SK-N-SH (cell line): ENCODE data around the gene OGG1.

ENCODE experiments used
- CTCF ChIP-seq: fragments of 200-600 bp; sonication (generic); IDR thresholded peaks from 2 replicates; pipeline ENCODE4 v1.6.1; 2017; ENCODE audit warnings: antibody characterized with exemption, mild to moderate bottlenecking, moderate library complexity
- EP300 ChIP-seq, 2 experiments: IDR thresholded peaks; 2 replicates each; pipeline versions ENCODE4 v1.4.0 to v1.6.1; 2012; ENCODE audit warnings: borderline replicate concordance in 1 of 2, low read depth in 1 of 2, low read length in 1 of 2
- EZH2phosphoT487 ChIP-seq: fragments of 200-600 bp; sonication (generic); IDR thresholded peaks from 2 replicates; pipeline ENCODE4 v1.6.1; 2017; ENCODE audit warnings: low read depth, mixed run types, mild to moderate bottlenecking, antibody characterized with exemption, moderate library complexity, borderline replicate concordance
- JUND ChIP-seq: IDR thresholded peaks from 2 replicates; pipeline ENCODE4 v1.4.0; 2012
- MAX ChIP-seq: IDR thresholded peaks from 2 replicates; pipeline ENCODE4 v1.4.0; 2012; ENCODE audit warnings: low read depth
- NFIC ChIP-seq: IDR thresholded peaks from 2 replicates; pipeline ENCODE4 v1.4.0; 2012; ENCODE audit warnings: borderline replicate concordance
- NRF1 ChIP-seq: IDR thresholded peaks from 2 replicates; pipeline ENCODE4 v1.6.1; 2012; ENCODE audit warnings: low read depth, mild to moderate bottlenecking, low read length
- POLR2AphosphoS5 ChIP-seq: IDR thresholded peaks from 2 replicates; pipeline ENCODE4 v1.6.1; 2012; ENCODE audit warnings: low read depth, low read length
- RAD21 ChIP-seq: IDR thresholded peaks from 2 replicates; pipeline ENCODE4 v1.6.1; 2012; ENCODE audit warnings: mild to moderate bottlenecking, low read length
- REST ChIP-seq: IDR thresholded peaks from 2 replicates; pipeline ENCODE4 v1.6.1; 2012; ENCODE audit warnings: mild to moderate bottlenecking, low read depth, low read length, moderate library complexity
- SIN3A ChIP-seq: IDR thresholded peaks from 2 replicates; pipeline ENCODE4 v1.6.1; 2012; ENCODE audit warnings: low read depth, mild to moderate bottlenecking, low read length, moderate library complexity, borderline replicate concordance
- SMC3 ChIP-seq: IDR thresholded peaks from 2 replicates; pipeline ENCODE4 v1.6.1; 2012; ENCODE audit warnings: low read depth, low read length, improper control_type of control experiment
- TAF1 ChIP-seq: IDR thresholded peaks from 2 replicates; pipeline ENCODE4 v1.6.1; 2012; ENCODE audit warnings: low read depth, mild to moderate bottlenecking, low read length, moderate library complexity, borderline replicate concordance
- ZBTB33 ChIP-seq: IDR thresholded peaks from 2 replicates; pipeline ENCODE4 v1.4.0; 2012; ENCODE audit warnings: low read depth, borderline replicate concordance

GRCh38 chr3:9768141-9768775, 18.5 kb downstream of the OGG1 start:
- no peak for TF ChIP-seq CTCF
- TF ChIP-seq EZH2phosphoT487, result no peak
- no peak for TF ChIP-seq SMC3
- no peak for TF ChIP-seq POLR2AphosphoS5
- no peak for TF ChIP-seq MAX
- TF ChIP-seq RAD21, result no peak
- TF ChIP-seq NRF1, result no peak
- TF ChIP-seq NFIC, result no peak
- no peak for TF ChIP-seq ZBTB33
- TF ChIP-seq TAF1, result no peak
- no peak for TF ChIP-seq REST
- TF ChIP-seq JUND, result no peak
- no peak for TF ChIP-seq EP300 (IDR thresholded peaks at IDR 0.05; ENCODE audit: borderline replicate concordance in 1 of 2, low read depth in 1 of 2, low read length in 1 of 2)
- no peak for TF ChIP-seq SIN3A
